ENCODE results near the gene CGNL1.

- TF ChIP-seq TAF1 (IDR thresholded peaks at IDR 0.05; ENCODE audit: borderline replicate concordance, insufficient read depth, low read length) (no peak), POLR2AphosphoS5 (IDR thresholded peaks at IDR 0.05; ENCODE audit: low read depth, low read length) (no peak)
Observed at GRCh38 chr15:57476533-57476975, 100.2 kb downstream of the CGNL1 start.
